Measurements from ENCODE around the gene OR6Q1.
"Not testable (repeated sequence)": the region's sequence is repeated elsewhere in the genome, so short reads cannot be mapped to it uniquely, and the experiment has no call there.

OR6Q1 gene

GRCh38 chr11:58030653-58031052 lies at the start of gene OR6Q1:
Gene OR6Q1 (plus strand): TSS chr11:58030953. CDS start chr11:58030953, 0 bp downstream.
- no peak for DNase-seq (ENCODE audit: low read depth)

- no peak for DNase-seq (ENCODE audit: low read depth)
Observed at GRCh38 chr11:57981536-57981935, 49.2 kb upstream of the OR6Q1 start.

GRCh38 chr11:57982776-57983175 lies 48.0 kb upstream of the OR6Q1 start:
- DNase-seq (ENCODE audit: low read depth) = no peak

- no peak for DNase-seq (ENCODE audit: low read depth)
Observed at GRCh38 chr11:57983191-57983590, 47.6 kb upstream of the OR6Q1 start.

- not testable (repeated sequence) for DNase-seq (ENCODE audit: low read depth)
Observed at GRCh38 chr11:57999523-57999922, 31.2 kb upstream of the OR6Q1 start.

- DNase-seq (ENCODE audit: low read depth) = not testable (repeated sequence)
Observed at GRCh38 chr11:58000021-58000420, 30.7 kb upstream of the OR6Q1 start.

GRCh38 chr11:58000699-58001098 lies 30.1 kb upstream of the OR6Q1 start:
- DNase-seq (ENCODE audit: low read depth) = no peak

- no peak for DNase-seq (ENCODE audit: low read depth)
Observed at GRCh38 chr11:58003036-58003435, 27.7 kb upstream of the OR6Q1 start.

- no peak for DNase-seq (ENCODE audit: low read depth)
Observed at GRCh38 chr11:58003591-58003990, 27.2 kb upstream of the OR6Q1 start.

GRCh38 chr11:58004664-58005063 lies 26.1 kb upstream of the OR6Q1 start:
- no peak for DNase-seq (ENCODE audit: low read depth)

GRCh38 chr11:58006940-58007339 lies 23.8 kb upstream of the OR6Q1 start:
- DNase-seq (ENCODE audit: low read depth) = peak; percentile 37

- no peak for DNase-seq (ENCODE audit: low read depth)
Observed at GRCh38 chr11:58011771-58012170, 19.0 kb upstream of the OR6Q1 start.

- no peak for DNase-seq (ENCODE audit: low read depth)
Observed at GRCh38 chr11:58023435-58023931, 7.3 kb upstream of the OR6Q1 start, which contains the start of gene OR9Q1. Gene OR9Q1 (plus strand): TSS chr11:58023881. CDS start chr11:58179445, 155,564 bp downstream.

GRCh38 chr11:58024601-58025091 lies 6.1 kb upstream of the OR6Q1 start:
- DNase-seq (ENCODE audit: low read depth) = peak; percentile 77

- DNase-seq (ENCODE audit: low read depth) = peak; percentile 78
Observed at GRCh38 chr11:58027341-58027740, 3.4 kb upstream of the OR6Q1 start.

- DNase-seq (ENCODE audit: low read depth) = peak; percentile 63
Observed at GRCh38 chr11:58028687-58029411, 1.9 kb upstream of the OR6Q1 start.

- DNase-seq (ENCODE audit: low read depth) = no peak
Observed at GRCh38 chr11:58034471-58034870, 3.7 kb downstream of the OR6Q1 start.

- DNase-seq (ENCODE audit: low read depth) = no peak
Observed at GRCh38 chr11:58039589-58039988, 8.8 kb downstream of the OR6Q1 start.

- no peak for DNase-seq (ENCODE audit: low read depth)
Observed at GRCh38 chr11:58043379-58043778, 12.6 kb downstream of the OR6Q1 start.

GRCh38 chr11:58046231-58046630 lies 15.5 kb downstream of the OR6Q1 start:
- no peak for DNase-seq (ENCODE audit: low read depth)

- no peak for DNase-seq (ENCODE audit: low read depth)
Observed at GRCh38 chr11:58047818-58048217, 17.1 kb downstream of the OR6Q1 start.

- no peak for DNase-seq (ENCODE audit: low read depth)
Observed at GRCh38 chr11:58055806-58056401, 25.2 kb downstream of the OR6Q1 start.

- DNase-seq (ENCODE audit: low read depth) = peak; percentile 47
Observed at GRCh38 chr11:58057481-58057880, 26.7 kb downstream of the OR6Q1 start.

All from EH (cell line).